SK-N-SH treated with all-trans-retinoic acid at 6 μM for 48 hours (cell line): ENCODE results near the gene ITGA8.

Source experiments
- CSDC2 ChIP-seq: fragments of 250-450 bp; sonication (Bioruptor Pico); IDR thresholded peaks from 2 replicates; pipeline ENCODE4 v1.5.0; 2020; ENCODE audit warnings: mild to moderate bottlenecking, moderate library complexity
- GLIS3 ChIP-seq: fragments of 250-450 bp; sonication (Bioruptor Pico); IDR thresholded peaks from 2 replicates; pipeline ENCODE4 v1.5.0; 2020; ENCODE audit warnings: mild to moderate bottlenecking, moderate library complexity

GRCh38 chr10:15521328-15521903 is 198.3 kb downstream of the ITGA8 start:
- no peak for TF ChIP-seq CSDC2
- no peak for TF ChIP-seq GLIS3 (CRISPR knock-in tag)
